ENCODE results near the gene ERC2.

DNA sequence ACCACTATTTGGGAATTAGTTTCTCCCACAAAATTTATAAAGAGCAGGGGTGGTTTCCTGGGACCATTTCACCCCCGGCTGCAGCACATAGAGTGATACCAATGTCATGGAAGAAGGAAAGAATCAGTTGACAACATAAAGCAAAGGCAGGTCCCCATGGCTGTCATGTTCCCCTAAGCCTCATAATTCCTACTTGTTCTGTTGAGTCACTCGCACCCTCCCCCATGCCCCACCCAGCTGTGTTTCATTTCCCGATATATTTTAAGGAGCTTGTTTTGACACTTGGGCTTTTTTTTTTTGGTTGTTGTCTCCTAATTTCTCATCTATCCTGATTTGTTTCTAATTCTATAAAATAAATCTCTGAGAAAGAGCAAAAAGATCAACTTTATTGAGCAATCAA, 24.9 kb downstream of the ERC2 start:
- TF ChIP-seq, protein P1, sequence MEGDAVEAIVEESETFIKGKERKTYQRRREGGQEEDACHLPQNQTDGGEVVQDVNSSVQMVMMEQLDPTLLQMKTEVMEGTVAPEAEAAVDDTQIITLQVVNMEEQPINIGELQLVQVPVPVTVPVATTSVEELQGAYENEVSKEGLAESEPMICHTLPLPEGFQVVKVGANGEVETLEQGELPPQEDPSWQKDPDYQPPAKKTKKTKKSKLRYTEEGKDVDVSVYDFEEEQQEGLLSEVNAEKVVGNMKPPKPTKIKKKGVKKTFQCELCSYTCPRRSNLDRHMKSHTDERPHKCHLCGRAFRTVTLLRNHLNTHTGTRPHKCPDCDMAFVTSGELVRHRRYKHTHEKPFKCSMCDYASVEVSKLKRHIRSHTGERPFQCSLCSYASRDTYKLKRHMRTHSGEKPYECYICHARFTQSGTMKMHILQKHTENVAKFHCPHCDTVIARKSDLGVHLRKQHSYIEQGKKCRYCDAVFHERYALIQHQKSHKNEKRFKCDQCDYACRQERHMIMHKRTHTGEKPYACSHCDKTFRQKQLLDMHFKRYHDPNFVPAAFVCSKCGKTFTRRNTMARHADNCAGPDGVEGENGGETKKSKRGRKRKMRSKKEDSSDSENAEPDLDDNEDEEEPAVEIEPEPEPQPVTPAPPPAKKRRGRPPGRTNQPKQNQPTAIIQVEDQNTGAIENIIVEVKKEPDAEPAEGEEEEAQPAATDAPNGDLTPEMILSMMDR (IDR thresholded peaks at IDR 0.05) = no peak
- no peak for TF ChIP-seq ZFX (IDR thresholded peaks at IDR 0.05; ENCODE audit: borderline replicate concordance)

Data from 22Rv1 (cell line).